Colon (tissue), 2 donors: ENCODE measurements around the gene P2RY11.

Experiments
- FAIRE-seq: peaks from 2 replicates; lab custom pipeline; 2012; peaks lifted over from hg19 to GRCh38; lab: Jason Lieb, UNC
- donor health status: control.
- donor health status: control.

Gene P2RY11

DNA sequence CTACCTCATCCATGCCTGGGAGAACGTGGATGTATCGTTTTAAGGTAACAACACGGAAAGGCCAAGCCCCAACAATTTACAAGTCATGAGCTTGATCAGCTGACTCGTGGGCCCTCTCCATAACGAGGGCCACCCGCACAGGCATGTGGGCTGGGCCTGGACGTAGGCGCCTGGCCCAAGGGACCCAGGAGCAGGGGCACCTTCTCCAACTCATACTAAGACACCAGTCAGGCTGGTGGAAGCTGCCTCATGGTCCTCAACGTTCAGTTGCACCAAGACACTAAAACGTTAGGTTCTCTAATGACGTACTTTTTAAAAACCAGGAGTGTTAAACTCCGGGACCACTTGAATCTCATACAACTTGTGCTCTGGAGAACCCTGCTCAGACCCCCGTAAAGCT is 30.0 kb downstream of the P2RY11 start:
- FAIRE-seq: no peak

DNA sequence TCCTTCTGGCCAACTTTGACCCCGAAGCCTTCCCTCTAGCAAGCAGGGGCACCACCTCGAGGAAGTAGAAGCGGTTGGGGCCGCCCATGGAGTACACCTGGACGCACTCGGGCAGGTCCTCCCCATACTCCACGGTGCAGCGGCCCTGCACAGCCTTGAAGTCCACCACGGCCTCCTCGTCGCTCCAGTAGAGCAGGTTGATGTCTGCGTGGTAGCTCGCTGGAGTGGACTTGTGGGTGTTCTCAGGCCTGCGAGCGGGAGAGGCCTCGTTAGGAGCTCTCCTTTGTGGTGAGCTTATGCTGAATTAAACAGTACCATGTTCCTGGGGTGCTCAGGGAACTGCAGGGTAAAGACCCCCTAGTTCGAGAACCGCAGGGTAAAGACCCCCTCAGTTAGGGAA is 30.5 kb downstream of the P2RY11 start:
- no peak for FAIRE-seq

- no peak for FAIRE-seq
Observed at GRCh38 chr19:10142701-10143375, 31.3 kb downstream of the P2RY11 start.

DNA sequence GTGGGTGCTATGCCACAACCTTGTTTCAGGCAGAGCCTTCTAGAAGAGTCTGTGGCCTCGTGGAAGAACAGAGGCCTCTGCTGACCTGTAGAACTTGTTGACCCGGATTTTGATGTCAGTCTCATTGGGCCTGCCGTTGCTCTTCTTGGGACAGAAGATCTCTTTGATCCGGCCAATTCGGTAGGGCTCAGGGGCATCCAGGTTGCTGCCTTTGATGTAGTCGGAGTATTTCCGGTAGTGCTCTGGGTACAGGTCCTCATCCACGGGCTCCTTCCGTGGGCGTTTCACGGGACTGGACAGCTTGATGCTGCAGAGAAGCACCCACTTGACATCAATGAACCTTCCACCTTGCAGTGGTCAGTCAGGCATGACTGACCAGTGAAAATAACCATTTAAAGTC is 32.2 kb downstream of the P2RY11 start:
- FAIRE-seq: no peak

DNA sequence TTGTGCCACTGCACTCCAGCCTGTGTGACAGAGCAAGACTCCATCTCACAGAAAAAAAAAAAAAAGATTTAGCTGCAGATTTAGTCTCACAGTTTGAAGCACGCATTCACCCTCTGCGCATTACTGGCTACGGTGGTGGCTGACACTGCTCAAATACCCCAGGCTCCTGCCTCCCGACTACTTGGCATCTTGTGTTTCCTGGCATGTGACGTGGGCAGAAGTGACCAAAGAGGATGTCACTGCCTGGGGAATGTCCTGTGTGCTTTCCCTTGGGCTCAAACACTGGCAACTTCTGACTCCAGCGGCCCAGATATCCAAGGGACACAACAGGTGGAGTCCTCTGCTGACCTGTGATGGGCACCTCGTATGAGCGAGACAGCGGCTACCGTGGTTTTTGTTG is 32.9 kb downstream of the P2RY11 start:
- no peak for FAIRE-seq

DNA sequence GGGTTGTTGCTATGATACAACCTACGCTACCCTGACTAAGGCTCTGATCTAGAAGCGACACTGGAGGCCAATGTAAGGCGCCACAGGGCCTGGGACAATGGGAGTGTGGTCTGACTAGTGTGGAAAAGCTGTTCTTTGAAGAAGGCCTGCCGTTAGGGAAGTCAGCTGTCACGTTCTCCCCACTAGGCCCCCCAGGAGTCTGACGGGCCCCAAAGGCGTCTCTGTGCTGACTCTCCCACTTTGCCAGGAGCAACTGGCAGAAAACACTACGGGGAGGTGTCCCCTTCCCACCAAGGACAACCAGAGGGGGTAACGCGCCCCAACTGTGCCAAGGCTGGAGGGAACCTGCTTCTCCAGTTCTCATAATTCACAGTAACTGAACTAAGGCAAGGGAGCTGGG is 33.5 kb downstream of the P2RY11 start:
- FAIRE-seq: no peak

- FAIRE-seq: no peak
Observed at GRCh38 chr19:10146142-10146541, 34.6 kb downstream of the P2RY11 start.

DNA sequence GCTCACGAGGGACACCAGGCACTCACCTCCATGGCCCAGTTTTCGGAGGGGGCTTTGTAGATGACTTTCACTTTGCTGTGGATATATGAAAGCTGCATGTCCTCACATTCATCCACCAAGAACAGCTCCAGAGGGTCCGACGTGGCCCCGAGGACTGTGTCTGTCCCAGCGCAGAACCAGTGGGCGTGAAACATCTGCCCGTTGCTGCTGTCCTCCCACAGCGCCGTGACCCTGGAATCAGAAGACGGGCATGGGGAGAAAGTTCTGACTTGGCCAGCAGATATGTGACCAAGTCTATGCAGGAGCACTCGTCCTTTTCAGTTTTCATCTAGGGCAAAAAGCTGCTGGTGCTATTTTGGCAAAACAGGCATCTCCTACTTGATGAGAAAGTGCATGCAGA is 37.9 kb downstream of the P2RY11 start:
- no peak for FAIRE-seq

DNA sequence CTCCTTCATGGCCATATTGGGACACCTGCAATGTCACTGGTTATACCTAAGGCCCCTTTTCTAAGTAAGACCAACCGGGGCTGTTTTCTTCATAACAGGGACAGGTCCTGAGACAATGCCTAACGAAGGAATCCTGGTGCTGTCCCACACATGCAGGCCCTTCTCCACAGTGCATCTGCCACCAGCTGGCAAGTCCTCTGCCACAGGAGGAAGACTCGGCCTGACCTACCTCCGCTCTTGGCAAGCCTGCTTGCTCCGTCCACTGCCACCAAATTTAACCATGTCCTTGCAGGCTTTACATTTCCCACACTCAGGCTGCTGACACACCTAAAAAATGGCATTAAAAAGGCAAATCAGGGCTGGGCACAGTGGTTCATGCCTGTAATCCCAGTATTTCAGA is 40.0 kb downstream of the P2RY11 start:
- no peak for FAIRE-seq

- FAIRE-seq: no peak
Observed at GRCh38 chr19:10152100-10152499, 40.6 kb downstream of the P2RY11 start.

GRCh38 chr19:10155839-10156238 is 44.3 kb downstream of the P2RY11 start:
- no peak for FAIRE-seq

DNA sequence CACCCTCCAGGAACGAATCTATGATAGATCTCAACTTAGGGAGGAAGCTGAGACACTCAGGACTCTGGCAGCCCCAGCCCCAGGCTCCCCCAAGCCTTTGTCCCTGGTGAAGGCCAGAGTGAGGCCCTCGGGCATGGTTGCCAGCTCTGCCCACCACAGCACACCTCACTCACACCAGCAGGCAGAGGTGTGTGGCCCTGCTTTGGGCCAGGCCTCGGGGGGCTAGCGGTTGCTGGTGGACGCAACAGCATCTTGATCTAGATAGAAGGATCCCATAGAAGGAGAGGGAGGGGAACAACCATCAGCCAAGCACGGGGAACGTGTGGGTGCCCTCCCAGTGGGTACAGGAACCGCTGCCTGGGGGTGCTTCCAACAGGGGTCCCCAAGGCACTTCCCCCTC is 46.6 kb downstream of the P2RY11 start:
- FAIRE-seq: no peak

DNA sequence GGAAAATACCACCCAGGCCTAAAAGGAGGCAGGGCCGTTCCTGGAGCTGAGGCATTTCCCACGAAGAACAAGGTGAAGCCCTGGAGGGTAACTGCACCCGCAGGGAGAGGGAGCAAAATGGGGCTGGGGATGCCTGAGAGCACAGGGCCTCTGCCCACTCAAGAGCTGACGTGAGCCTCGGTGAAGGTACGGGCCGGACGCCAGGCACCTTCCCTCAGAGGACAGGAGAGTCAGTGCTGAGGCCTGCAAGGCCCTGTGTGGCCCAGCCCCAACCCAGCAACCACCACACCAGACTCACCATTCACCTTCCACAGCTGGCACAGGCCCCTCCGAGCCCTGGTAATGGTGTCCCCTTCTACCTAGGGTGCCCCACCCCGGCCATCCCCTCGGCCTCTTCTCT is 47.0 kb downstream of the P2RY11 start:
- no peak for FAIRE-seq

DNA sequence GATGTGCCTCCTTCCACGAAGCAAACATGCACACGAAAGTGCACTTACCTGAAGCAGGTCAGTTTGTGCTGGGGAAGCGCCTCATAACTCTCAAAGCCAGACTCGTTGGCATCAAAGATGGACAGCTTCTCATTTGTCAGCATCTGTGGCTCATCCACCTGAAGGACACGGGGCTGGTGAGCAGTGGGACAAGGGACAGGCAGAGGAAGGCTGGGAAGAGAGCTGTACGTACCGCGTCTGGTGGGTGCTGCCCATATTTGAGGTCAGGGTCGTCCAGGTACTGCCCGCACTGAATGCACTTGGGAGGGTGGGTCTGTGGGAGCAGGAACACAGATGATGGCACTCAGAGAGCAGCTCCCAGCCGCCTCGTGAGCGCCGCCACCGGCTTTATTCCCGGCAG is 48.1 kb downstream of the P2RY11 start:
- no peak for FAIRE-seq

DNA sequence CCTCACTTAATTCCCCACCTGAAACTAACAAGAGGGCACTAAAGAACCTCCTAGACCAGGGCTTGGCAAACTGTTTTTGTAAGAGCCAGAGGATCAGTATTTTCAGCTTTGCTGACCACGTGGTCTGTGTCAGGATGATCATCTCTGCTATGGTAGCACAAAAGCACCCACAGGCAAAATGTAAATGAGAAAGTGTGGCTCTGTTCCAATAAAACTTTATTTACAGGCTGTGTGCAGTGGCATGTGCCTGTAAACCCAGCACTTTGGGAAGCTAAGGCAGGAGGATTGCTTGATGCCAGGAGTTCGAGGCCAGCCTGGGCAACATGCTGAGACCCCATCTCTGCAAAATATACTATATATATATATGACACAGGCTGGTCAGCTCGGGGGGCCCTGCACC is 52.0 kb downstream of the P2RY11 start:
- FAIRE-seq: no peak
